ENCODE measurements around the gene TGFB1I1. TPM values are rescaled to one million over a fixed set of nuclear protein-coding genes. Genes with fewer than 3 reads are reported as not detected.

TGFB1I1 gene
- total RNA-seq, result 29.8 and 30.9 TPM in 2 replicates

DNA sequence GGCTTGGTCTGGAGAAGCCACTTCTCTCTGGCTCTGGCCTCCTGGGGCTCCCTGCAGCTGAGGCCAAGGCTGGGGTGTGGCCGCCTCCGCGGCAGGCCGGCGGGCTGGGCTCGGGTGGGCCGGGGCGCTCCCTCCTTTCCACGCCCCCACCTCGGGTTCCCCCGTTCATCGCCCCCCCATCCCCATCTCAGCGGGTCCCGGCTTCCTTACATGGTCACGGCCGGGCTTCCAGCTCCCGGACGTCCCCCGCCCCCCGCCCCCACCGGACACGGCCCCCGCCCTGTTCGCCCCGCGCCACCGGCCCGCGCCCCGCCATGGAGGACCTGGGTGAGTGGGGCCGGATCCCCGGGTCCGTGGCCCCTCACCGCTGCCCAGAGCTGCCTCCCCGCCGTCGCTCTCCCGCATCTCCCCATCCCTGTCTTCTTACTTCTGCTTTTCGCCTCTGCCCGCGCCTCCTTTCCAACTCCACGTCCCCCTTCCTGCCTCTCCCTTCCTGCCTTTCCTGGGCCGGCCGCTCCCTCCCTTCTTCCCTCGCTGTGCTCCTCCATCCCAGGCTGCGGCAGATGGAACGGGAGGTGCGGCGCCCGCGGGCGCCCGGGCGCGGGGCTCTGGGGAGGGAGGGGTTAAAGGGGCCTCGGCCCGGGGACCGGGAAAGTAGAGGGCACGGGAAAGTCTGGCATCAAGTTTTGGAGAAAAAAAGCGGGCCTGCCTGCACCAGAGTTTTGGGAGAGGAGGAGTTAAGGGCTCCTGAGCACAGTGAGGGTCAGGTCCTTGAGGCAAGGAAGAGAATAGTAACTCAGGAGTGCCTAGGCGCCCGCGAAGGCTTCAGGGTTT, at the start of gene TGFB1I1:
Gene TGFB1I1 (plus strand): TSS at position 278 of the 834 bp plus-strand sequence. CDS start 37 bp downstream, at position 315.

DNA sequence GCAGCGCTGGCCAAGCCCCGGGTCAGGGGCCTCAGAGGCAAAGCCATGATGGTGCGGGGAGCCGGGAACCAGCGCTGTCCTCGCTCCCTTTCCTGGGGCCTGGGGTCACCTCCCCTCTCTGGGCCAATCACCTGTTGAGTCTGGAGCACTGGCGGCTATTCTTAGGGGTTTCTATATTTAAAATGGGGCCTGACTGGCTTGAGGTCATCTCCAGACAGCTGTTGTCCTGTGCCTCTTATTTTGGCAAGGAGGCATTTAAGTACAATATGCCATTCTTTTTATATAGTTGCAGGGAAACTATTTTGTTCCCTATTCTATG, 43.7 kb upstream of the TGFB1I1 start, which contains the start of gene COX6A2:
Gene COX6A2 (minus strand): TSS at position 82 of the 319 bp plus-strand sequence. CDS start 35 bp downstream, at position 47.

DNA sequence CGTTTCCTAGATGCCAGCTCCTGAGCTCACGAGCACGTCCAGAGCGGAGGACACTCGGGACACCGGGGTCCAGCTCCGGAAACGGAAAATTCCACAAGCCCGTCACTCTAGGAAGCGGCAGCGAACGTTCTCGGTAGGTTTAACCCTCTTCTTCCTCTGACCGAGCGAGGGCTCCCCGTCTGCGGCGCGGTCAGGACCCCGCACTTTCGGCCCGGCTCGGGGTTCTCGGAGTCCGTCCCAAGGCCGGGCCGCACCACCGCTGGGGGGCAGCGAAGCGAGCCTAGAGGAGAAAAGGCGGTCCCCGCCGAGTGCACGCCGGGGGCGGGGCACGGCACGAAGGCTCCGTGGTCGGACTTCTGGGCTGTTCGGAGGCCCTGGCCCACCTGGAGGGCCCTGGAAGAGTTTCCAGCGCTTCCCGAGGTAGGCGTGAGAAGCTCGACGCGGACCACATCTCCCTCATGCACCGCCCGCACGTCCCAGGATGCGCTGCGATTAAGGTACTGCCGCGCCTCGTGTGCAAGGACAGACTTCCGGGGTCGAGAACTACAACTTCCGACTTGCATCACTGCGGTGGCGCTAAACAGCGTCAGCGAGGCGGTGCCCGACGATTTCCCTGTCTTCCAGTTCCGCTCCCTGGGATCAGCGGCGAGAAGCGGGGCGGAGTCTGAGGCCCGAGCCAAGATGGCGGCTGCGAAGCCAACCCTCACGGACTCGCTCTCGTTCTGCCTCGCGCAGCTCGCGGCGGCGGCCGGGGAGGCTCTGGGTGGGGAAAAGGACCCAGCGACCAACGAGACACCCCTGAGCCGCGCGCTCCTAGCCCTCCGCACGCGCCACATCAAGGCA, 12.9 kb upstream of the TGFB1I1 start, which contains the start of gene ARMC5:
Gene ARMC5 (plus strand): TSS at position 658 of the 843 bp plus-strand sequence. CDS start 24 bp downstream, at position 682.

DNA sequence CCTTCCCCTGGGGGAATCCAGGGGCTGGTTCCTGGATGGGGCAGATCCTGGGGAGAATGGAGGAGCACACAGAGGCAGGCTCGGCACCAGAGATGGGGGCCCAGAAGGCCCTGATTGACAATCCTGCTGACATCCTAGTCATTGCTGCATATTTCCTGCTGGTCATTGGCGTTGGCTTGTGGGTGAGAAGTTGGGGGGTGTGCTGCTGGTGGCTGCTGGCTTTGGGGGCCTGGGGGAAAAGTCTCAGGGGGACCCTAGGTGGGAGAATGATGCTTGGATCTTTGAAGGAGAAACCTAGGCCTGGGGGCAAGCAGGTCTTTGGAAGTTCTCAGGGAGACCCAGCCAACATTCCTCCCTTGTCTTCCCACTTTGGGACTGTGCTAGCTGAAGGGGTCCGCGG, 11.1 kb downstream of the TGFB1I1 start, which contains the start of gene SLC5A2:
Gene SLC5A2 (plus strand): TSS at position 43 of the 400 bp plus-strand sequence. CDS start 14 bp downstream, at position 57.

DNA sequence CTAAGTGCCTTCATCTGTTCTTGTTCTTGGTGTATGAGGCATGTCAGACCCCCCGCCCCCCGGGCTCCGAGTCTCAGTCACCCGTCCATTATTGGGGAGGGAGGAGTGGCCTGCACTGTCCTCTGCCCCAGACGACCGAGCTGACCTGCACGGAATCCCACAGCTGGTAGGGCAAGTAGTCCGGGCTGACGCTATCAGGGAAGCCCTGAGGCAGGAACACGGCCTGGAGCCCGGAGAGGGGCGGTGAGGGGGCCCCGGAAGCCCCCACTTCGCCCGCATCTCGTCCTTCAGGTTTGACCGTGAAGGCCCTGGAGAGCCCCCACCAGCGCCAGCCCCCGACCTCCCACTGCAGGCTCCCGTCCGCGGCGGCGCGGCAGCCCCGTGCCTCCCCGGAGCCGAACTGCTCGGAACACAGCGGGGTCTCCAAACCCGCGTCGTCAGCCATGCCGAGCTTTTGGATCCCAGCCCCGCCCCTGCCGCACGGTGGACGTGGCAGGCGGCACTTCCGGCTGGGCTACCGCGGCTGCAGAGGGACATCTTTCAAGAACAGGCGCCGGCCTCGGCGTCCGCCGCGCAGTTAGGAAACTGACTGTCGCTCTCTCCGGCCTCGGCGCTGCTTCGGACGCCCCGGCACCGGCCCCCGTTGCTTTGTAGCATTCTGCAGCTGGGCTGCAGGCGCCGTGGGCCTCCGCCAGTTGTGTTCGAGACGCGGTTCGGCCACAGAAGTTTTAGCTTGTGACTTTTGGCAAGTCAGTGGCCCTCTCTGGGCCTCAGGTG, 36.2 kb downstream of the TGFB1I1 start, which contains the start of gene RUSF1:
Gene RUSF1 (minus strand): TSS at position 463 of the 777 bp plus-strand sequence. CDS start 18 bp downstream, at position 445.

Other genes starting within 250 kb of the TGFB1I1 start
- gene ITGAM, start 212.2 kb upstream of the TGFB1I1 start, total RNA-seq, result not detected in 2 replicates
- 0.34 TPM in 1 of 2 replicates, not detected in the other for gene ITGAX, start 117.0 kb upstream of the TGFB1I1 start, total RNA-seq
- gene ITGAD, start 78.8 kb upstream of the TGFB1I1 start, total RNA-seq, result not detected in 2 replicates
- gene COX6A2, start 43.8 kb upstream of the TGFB1I1 start, total RNA-seq, result not detected in 2 replicates
- gene ZNF843, start 29.4 kb upstream of the TGFB1I1 start, total RNA-seq, result under 0.01 and 0.26 TPM in 2 replicates
- 11.4 and 14.2 TPM in 2 replicates for gene ARMC5, start 12.7 kb upstream of the TGFB1I1 start, total RNA-seq
- 0.11 TPM in 1 of 2 replicates, not detected in the other for gene SLC5A2, start 11.0 kb downstream of the TGFB1I1 start, total RNA-seq
- gene RUSF1, start 36.2 kb downstream of the TGFB1I1 start, total RNA-seq, result 23.6 and 26.5 TPM in 2 replicates
- not detected in 2 replicates for gene AHSP, start 55.7 kb downstream of the TGFB1I1 start, total RNA-seq

All from dermis lymphatic vessel endothelial cell (primary cell).